RCC 7860 (cell line): ENCODE data around the gene C1orf21.
"Not testable (repeated sequence)": the region's sequence is repeated elsewhere in the genome, so short reads cannot be mapped to it uniquely, and the experiment has no call there.

Experiments used
- DNase-seq: peaks from one replicate; pipeline ENCODE4 v3.0.0-alpha.2; 2015; ENCODE audit warnings: low spot score
- FAIRE-seq: peaks from 2 replicates; lab custom pipeline; 2012; peaks lifted over from hg19 to GRCh38; lab: Jason Lieb, UNC

C1orf21 gene

GRCh38 chr1:184588701-184589100, 201.9 kb downstream of the C1orf21 start:
- FAIRE-seq, result no peak
- no peak for DNase-seq

GRCh38 chr1:184590163-184590750, 203.4 kb downstream of the C1orf21 start:
- FAIRE-seq (no peak), DNase-seq (no peak)

GRCh38 chr1:184593597-184593996, 206.8 kb downstream of the C1orf21 start:
- no peak for FAIRE-seq
- no peak for DNase-seq

- DNase-seq (peak; percentile 10), FAIRE-seq (no peak)
Observed at GRCh38 chr1:184595596-184595995, 208.8 kb downstream of the C1orf21 start.

GRCh38 chr1:184596950-184597645, 210.3 kb downstream of the C1orf21 start:
- DNase-seq (no peak), FAIRE-seq (no peak)

- no peak for FAIRE-seq
- no peak for DNase-seq
Observed at GRCh38 chr1:184597650-184598357, 211.0 kb downstream of the C1orf21 start.

- FAIRE-seq, result no peak
- no peak for DNase-seq
Observed at GRCh38 chr1:184598403-184599193, 211.8 kb downstream of the C1orf21 start.

- no peak for FAIRE-seq
- DNase-seq, result no peak
Observed at GRCh38 chr1:184604152-184604900, 217.5 kb downstream of the C1orf21 start.

- DNase-seq (no peak), FAIRE-seq (no peak)
Observed at GRCh38 chr1:184605941-184606340, 219.1 kb downstream of the C1orf21 start.

- FAIRE-seq, result no peak
Observed at GRCh38 chr1:184606786-184607185, 220.0 kb downstream of the C1orf21 start.

GRCh38 chr1:184608581-184608980, 221.8 kb downstream of the C1orf21 start:
- DNase-seq, result no peak
- FAIRE-seq, result no peak

More at GRCh38 chr1:184606786-184607185, 220.0 kb downstream of the C1orf21 start:
- DNase-seq, result no peak

GRCh38 chr1:184608990-184609389, 222.2 kb downstream of the C1orf21 start:
- DNase-seq (no peak), FAIRE-seq (no peak)

- no peak for FAIRE-seq
Observed at GRCh38 chr1:184610876-184611595, 224.2 kb downstream of the C1orf21 start.

GRCh38 chr1:184612229-184612628, 225.4 kb downstream of the C1orf21 start:
- not testable (repeated sequence) for DNase-seq, FAIRE-seq

More at GRCh38 chr1:184610876-184611595, 224.2 kb downstream of the C1orf21 start:
- no peak for DNase-seq

GRCh38 chr1:184614667-184615066, 227.8 kb downstream of the C1orf21 start:
- no peak for FAIRE-seq
- no peak for DNase-seq

GRCh38 chr1:184615301-184615700, 228.5 kb downstream of the C1orf21 start:
- FAIRE-seq, result no peak

GRCh38 chr1:184616504-184616903, 229.7 kb downstream of the C1orf21 start:
- DNase-seq (no peak), FAIRE-seq (no peak)

More at GRCh38 chr1:184615301-184615700, 228.5 kb downstream of the C1orf21 start:
- DNase-seq, result no peak

GRCh38 chr1:184617433-184618029, 230.7 kb downstream of the C1orf21 start:
- FAIRE-seq, result no peak

GRCh38 chr1:184618851-184619250, 232.0 kb downstream of the C1orf21 start:
- DNase-seq (no peak), FAIRE-seq (no peak)

More at GRCh38 chr1:184617433-184618029, 230.7 kb downstream of the C1orf21 start:
- no peak for DNase-seq
